RWPE1 (cell line): ENCODE results near the gene SESN2.

Source experiments
- CTCF ChIA-PET: fragments of 350-600 bp; sonication (Branson Sonifier 250); formaldehyde crosslinking; extraction: SDS; loops from one replicate; lab custom pipeline; 2021; lab: Yijun Ruan, JAX
- POLR2A ChIA-PET: fragments of 400-600 bp; formaldehyde crosslinking; extraction: SDS; loops from one replicate; lab custom pipeline; 2020; ENCODE audit warnings: antibody characterized with exemption; ENCODE audit not compliant: low non-redundant PET; lab: Yijun Ruan, JAX
- DNase-seq: peaks from one replicate; pipeline ENCODE4 v3.0.0; 2012; ENCODE audit warnings: low spot score
- H3K27ac ChIP-seq: fragments of 450-650 bp; 2 replicates; pipeline ENCODE4 v1.5.1; 2017
- TF ChIP-seq, protein P1 (sequence below): fragments of 450-650 bp; conservative IDR thresholded peaks from 2 replicates; pipeline ENCODE4 v1.5.1; 2017; ENCODE audit warnings: low read depth, mild to moderate bottlenecking

The SESN2 gene

DNA sequence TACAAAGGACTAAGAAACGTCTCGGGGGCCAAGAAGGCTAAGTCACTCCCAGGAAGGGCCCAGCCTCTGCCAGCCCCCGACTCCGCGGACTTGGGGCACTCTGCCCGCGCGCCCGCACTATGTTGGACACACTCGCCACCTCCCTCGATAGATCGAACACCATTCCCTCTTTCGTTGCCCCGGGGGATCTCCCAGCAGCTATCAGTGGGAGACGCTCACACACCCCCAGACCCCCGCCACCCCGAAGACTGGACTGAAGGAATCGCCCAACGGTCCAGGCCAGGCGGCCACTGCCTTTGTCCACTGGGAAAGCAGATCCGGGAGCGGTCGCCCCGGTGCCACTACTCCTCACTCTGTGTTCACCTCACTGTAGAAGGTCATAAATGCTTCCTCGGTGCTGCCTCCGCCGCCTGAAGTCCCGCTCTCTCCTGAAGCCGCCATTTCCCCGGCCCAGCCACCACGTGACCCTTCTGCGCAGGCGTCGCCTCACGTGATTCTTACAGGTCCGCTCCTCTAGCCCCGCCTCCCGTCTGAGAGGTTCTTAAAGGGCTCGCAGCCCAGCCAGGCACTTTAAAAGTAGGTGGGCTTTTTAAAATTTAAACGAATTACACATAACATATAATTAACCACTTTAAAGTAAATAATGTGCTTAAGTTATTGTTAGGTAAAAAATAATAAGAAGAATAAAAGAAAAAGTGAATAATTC, 26.6 kb upstream of the SESN2 start, which contains the start of gene DNAJC8:
TSS of gene DNAJC8 (minus strand) at position 472 of the 706 bp plus-strand sequence. CDS start at position 441, 31 bp downstream.
- ChIA-PET CTCF (interaction anchor here (0.6 to 2.4 kb wide), 2 partner anchors 16 to 488 kb away, joined by 3 to 12 read pairs; no protein-coding TSS in a partner anchor), POLR2A (no interaction called here)
- TF ChIP-seq, protein P1, sequence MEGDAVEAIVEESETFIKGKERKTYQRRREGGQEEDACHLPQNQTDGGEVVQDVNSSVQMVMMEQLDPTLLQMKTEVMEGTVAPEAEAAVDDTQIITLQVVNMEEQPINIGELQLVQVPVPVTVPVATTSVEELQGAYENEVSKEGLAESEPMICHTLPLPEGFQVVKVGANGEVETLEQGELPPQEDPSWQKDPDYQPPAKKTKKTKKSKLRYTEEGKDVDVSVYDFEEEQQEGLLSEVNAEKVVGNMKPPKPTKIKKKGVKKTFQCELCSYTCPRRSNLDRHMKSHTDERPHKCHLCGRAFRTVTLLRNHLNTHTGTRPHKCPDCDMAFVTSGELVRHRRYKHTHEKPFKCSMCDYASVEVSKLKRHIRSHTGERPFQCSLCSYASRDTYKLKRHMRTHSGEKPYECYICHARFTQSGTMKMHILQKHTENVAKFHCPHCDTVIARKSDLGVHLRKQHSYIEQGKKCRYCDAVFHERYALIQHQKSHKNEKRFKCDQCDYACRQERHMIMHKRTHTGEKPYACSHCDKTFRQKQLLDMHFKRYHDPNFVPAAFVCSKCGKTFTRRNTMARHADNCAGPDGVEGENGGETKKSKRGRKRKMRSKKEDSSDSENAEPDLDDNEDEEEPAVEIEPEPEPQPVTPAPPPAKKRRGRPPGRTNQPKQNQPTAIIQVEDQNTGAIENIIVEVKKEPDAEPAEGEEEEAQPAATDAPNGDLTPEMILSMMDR, result no peak
- DNase-seq, result peak; percentile 90
- peak within 1 kb of the TSS; percentile 85 for H3K27ac ChIP-seq

DNA sequence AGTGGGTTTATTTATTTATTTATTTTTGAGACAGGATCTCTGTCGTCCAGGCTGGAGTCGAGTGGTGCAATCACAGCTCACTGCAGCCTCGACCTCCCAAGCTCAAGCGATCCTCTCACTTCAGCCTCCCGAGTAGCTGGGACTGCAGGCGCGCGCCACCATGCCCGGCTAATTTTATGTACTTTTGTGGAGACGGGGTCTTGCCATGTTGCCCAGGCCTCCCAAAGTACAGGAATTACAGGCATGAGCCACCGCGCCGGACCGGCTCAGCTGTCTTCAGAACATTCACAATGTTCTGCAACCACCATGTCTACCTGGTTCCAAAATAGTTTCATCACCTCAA, 26.1 kb upstream of the SESN2 start:
- ChIA-PET CTCF (interaction anchor here (0.7 to 2.4 kb wide), 2 partner anchors 16 to 1715 kb away, joined by 4 to 12 read pairs; no protein-coding TSS in a partner anchor), POLR2A (no interaction called here)
- H3K27ac ChIP-seq, result peak overlapping the region; percentile 85
- no peak for DNase-seq
- TF ChIP-seq, protein P1, result no peak

DNA sequence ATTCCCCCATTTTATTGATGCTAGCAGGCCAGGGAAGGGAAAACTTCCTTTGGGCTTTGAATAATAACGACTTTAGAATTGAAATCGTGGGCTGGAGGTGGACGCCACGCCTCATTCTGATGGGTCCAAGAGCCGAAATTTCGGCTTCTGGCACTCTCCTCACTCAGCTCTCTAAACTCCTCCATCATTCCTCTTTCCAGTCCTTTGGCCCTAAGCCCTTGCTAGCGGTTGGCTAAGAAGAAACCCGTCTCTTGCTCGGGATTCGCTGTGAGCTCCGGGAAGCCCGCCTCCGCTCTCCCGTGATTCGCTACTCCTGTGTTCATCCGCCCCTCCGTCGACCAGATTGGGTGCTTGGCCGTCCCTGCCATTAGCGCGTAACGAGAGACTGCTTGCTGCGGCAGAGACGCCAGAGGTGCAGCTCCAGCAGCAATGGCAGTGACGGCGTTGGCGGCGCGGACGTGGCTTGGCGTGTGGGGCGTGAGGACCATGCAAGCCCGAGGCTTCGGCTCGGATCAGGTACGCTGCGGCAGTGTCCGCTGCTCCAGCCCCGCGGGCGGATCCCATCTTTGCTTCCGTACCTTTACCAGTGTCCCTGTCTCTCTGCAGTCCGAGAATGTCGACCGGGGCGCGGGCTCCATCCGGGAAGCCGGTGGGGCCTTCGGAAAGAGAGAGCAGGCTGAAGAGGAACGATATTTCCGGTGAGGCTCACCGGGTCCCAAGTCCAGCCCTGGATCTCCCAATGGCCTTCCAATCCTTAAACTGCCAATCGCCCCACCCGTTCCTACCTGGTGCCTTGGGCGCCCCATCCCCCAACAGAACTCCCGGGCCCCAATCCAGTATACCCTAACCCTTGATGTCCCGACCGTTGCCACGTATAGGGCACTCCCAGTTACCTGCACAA, 23.3 kb upstream of the SESN2 start, which contains the start of gene ATP5IF1:
TSS of gene ATP5IF1 (plus strand) at position 370 of the 901 bp plus-strand sequence. CDS start at position 430, 60 bp downstream.
- ChIA-PET CTCF (interaction anchor here (0.5 to 0.6 kb wide), 3 partner anchors 18 to 167 kb away, joined by 3 to 4 read pairs (median 3); no protein-coding TSS in a partner anchor), POLR2A (interaction anchor here (0.6 to 1.0 kb wide), 2 partner anchors 10 to 92 kb away, joined by 3 read pairs; no protein-coding TSS in a partner anchor)
- DNase-seq, result peak; percentile 99
- H3K27ac ChIP-seq, result peak within 1 kb of the TSS; percentile 85
- TF ChIP-seq, protein P1, result no peak

DNA sequence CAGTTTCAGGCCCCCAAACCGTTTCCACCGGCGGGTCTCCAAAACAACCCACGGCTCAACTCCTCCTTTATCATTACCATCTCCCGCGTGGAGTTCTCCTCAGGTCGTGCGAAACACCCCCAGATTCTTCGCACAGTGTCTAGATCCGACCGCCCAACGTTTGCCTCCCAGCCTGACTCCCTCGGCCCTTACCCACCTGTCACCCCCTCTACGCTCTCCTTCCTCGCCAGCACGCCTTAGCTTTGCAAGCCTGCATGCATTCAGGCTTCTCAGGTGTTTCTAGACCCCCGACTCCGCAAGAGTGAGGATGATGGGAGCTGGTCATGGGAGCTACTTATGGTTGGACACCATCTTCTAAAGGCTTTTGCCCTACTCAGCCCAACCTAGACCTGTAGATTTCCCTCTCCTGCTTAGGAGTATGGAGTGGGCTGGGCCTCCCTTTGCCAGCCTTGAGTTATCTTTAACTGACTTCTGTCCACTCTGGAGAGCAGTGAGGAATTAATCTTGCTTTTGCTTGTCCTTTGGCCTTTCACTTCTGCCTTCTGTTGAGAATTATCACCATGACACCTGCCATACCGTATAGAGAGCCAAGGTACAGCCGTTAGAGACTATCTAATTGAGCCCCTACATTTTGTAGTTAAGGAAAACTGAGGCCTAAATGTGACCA, 22.5 kb upstream of the SESN2 start:
- H3K27ac ChIP-seq, result peak overlapping the region; percentile 85
- ChIA-PET POLR2A (interaction anchor here (0.6 kb wide), 2 partner anchors 91 to 728 kb away, joined by 3 read pairs; no protein-coding TSS in a partner anchor), CTCF (no interaction called here)
- no peak for DNase-seq
- TF ChIP-seq, protein P1, result no peak

DNA sequence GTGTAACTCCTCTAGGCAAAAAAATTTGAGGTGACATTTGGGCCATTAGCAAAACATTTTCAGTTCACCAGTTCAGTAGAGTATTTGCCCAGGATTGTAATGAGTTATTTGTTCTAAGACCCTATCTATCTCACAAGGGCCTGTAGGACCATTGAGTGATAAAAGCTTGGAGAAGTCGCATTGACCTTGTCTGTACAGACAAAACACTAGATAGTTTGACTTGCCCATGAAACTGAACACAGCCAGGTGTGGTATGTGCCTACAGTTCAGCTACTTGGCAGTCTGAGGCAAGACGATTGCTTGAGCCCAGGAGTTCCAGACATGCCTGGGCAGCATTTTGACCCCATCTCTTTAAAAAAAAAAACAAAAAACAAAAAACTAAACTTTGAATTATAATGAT, 20.3 kb upstream of the SESN2 start:
- DNase-seq, result no peak
- ChIA-PET POLR2A (interaction anchor here (0.6 kb wide), 1 partner anchor 127 kb away, joined by 6 read pairs; no protein-coding TSS in a partner anchor), CTCF (interaction anchor here (0.7 kb wide), 1 partner anchor 29 kb away, joined by 3 read pairs; no protein-coding TSS in a partner anchor)
- TF ChIP-seq, protein P1, result no peak
- H3K27ac ChIP-seq, result 0 out of 2 replicates have a peak overlapping the region, but pooled peaks have one; percentile 81
